ENCODE measurements around the gene KRTAP10-7. TPM values are rescaled to one million over a fixed set of nuclear protein-coding genes. Genes with fewer than 3 reads are reported as not detected.
"Not testable (repeated sequence)": the region's sequence is repeated elsewhere in the genome, so short reads cannot be mapped to it uniquely, and the experiment has no call there.

KRTAP10-7 gene
- total RNA-seq, 1 donor from 2014 or later = not detected

GRCh38 chr21:44636209-44637017, 36.0 kb downstream of the KRTAP10-7 start:
- no peak overlapping the region for H3K4me3 Mint-ChIP-seq
- peaks cover 16% of the 10 kb centered on the region for H3K9me3 Mint-ChIP-seq
- peaks cover 3% of the 10 kb centered on the region for H3K36me3 Mint-ChIP-seq (ENCODE audit: low read depth)
- no peak for TF ChIP-seq CTCF (conservative IDR thresholded peaks at IDR 0.05)
- peaks cover 10% of the 10 kb centered on the region for H3K4me1 Mint-ChIP-seq
- peaks cover 14% of the 10 kb centered on the region for H3K27me3 Mint-ChIP-seq (ENCODE audit: low read depth)
- no peak for DNase-seq (ENCODE audit: low read depth, low spot score)
- peak overlapping the region; percentile 59 for H3K27ac Mint-ChIP-seq (ENCODE audit: unreplicated experiment)

GRCh38 chr21:44637018-44637850, 36.8 kb downstream of the KRTAP10-7 start, which contains the start of gene KRTAP10-10:
Gene KRTAP10-10 (plus strand): TSS chr21:44637356. CDS start chr21:44637418, 62 bp downstream.
- Mint-ChIP-seq H3K27ac (ENCODE audit: unreplicated experiment) (peak within 1 kb of the TSS; percentile 59), H3K27me3 (ENCODE audit: low read depth) (peaks cover 16% of the 10 kb centered on the region), H3K36me3 (ENCODE audit: low read depth) (peaks cover 2% of the 10 kb centered on the region), H3K9me3 (peaks cover 15% of the 10 kb centered on the region), H3K4me3 (no peak within 1 kb of the TSS), H3K4me1 (peaks cover 10% of the 10 kb centered on the region)
- TF ChIP-seq CTCF (conservative IDR thresholded peaks at IDR 0.05) = no peak
- DNase-seq (ENCODE audit: low read depth, low spot score) = no peak

- H3K27ac Mint-ChIP-seq (ENCODE audit: unreplicated experiment); H3K4me3 Mint-ChIP-seq: not testable (repeated sequence)
- peaks cover 16% of the 10 kb centered on the region for H3K27me3 Mint-ChIP-seq (ENCODE audit: low read depth)
Measured at GRCh38 chr21:44637851-44638348, 37.5 kb downstream of the KRTAP10-7 start.

GRCh38 chr21:44638506-44639330, 38.3 kb downstream of the KRTAP10-7 start:
- not testable (repeated sequence) for H3K36me3 Mint-ChIP-seq (ENCODE audit: low read depth); H3K27ac Mint-ChIP-seq (ENCODE audit: unreplicated experiment); H3K4me3 Mint-ChIP-seq; DNase-seq (ENCODE audit: low read depth, low spot score); H3K4me1 Mint-ChIP-seq
- Mint-ChIP-seq H3K27me3 (ENCODE audit: low read depth) (peaks cover 10% of the 10 kb centered on the region), H3K9me3 (peaks cover 24% of the 10 kb centered on the region)

More at GRCh38 chr21:44637851-44638348, 37.5 kb downstream of the KRTAP10-7 start:
- not testable (repeated sequence) for H3K36me3 Mint-ChIP-seq (ENCODE audit: low read depth); H3K4me1 Mint-ChIP-seq; DNase-seq (ENCODE audit: low read depth, low spot score)
- peaks cover 17% of the 10 kb centered on the region for H3K9me3 Mint-ChIP-seq

GRCh38 chr21:44639331-44639655, 38.9 kb downstream of the KRTAP10-7 start:
- no peak overlapping the region for H3K4me3 Mint-ChIP-seq
- peaks cover 10% of the 10 kb centered on the region for H3K4me1 Mint-ChIP-seq
- no peak overlapping the region for H3K27ac Mint-ChIP-seq (ENCODE audit: unreplicated experiment)
- peaks cover 24% of the 10 kb centered on the region for H3K9me3 Mint-ChIP-seq
- peaks cover 7% of the 10 kb centered on the region for H3K27me3 Mint-ChIP-seq (ENCODE audit: low read depth)
- TF ChIP-seq CTCF (conservative IDR thresholded peaks at IDR 0.05) = no peak
- DNase-seq (ENCODE audit: low read depth, low spot score) = no peak
- peaks cover 3% of the 10 kb centered on the region for H3K36me3 Mint-ChIP-seq (ENCODE audit: low read depth)

GRCh38 chr21:44640761-44641160, 40.4 kb downstream of the KRTAP10-7 start:
- DNase-seq (ENCODE audit: low read depth, low spot score) = no peak
- peaks cover 4% of the 10 kb centered on the region for H3K27me3 Mint-ChIP-seq (ENCODE audit: low read depth)
- no peak for TF ChIP-seq CTCF (conservative IDR thresholded peaks at IDR 0.05)
- H3K4me3 Mint-ChIP-seq = no peak overlapping the region
- peaks cover 10% of the 10 kb centered on the region for H3K4me1 Mint-ChIP-seq
- peaks cover 5% of the 10 kb centered on the region for H3K36me3 Mint-ChIP-seq (ENCODE audit: low read depth)
- H3K27ac Mint-ChIP-seq (ENCODE audit: unreplicated experiment) = no peak overlapping the region
- peaks cover 31% of the 10 kb centered on the region for H3K9me3 Mint-ChIP-seq
